T-helper 1 cell treated with Interleukin-12 subunit alpha and Interleukin-12 subunit beta and Interleukin-4 antibody, amounts not matched to agents 30 μg/mL and 1 μg/mL, for 36 hours (primary cell): ENCODE results near the gene OR2T11.
"Not testable (repeated sequence)": the region's sequence is repeated elsewhere in the genome, so short reads cannot be mapped to it uniquely, and the experiment has no call there.

ENCODE experiments used
- H3K27ac Mint-ChIP-seq: one replicate; pipeline ENCODE4 v1.8.0; 2021; ENCODE audit warnings: mild to moderate bottlenecking, mixed read lengths
- H3K27me3 Mint-ChIP-seq: one replicate; pipeline ENCODE4 v1.8.0; 2021; ENCODE audit warnings: low read depth, mixed read lengths
- H3K36me3 Mint-ChIP-seq: one replicate; pipeline ENCODE4 v1.8.0; 2021; ENCODE audit warnings: low read depth, mixed read lengths
- H3K4me1 Mint-ChIP-seq: one replicate; pipeline ENCODE4 v1.8.0; 2021; ENCODE audit warnings: low read depth, mixed read lengths
- H3K4me3 Mint-ChIP-seq: one replicate; pipeline ENCODE4 v1.8.0; 2021; ENCODE audit warnings: mild to moderate bottlenecking, moderate library complexity, mixed read lengths
- H3K9me3 Mint-ChIP-seq: one replicate; pipeline ENCODE4 v1.8.0; 2021; ENCODE audit warnings: mixed read lengths

OR2T11 gene

GRCh38 chr1:248634991-248635390 lies at the start of gene OR2T11:
Gene OR2T11, minus strand, starts transcription at chr1:248635091. Its CDS starts 7,963 bp downstream, at chr1:248627128.
- not testable (repeated sequence) for H3K9me3 Mint-ChIP-seq, H3K27ac Mint-ChIP-seq, H3K4me1 Mint-ChIP-seq, H3K4me3 Mint-ChIP-seq, H3K36me3 Mint-ChIP-seq, H3K27me3 Mint-ChIP-seq

GRCh38 chr1:248681651-248682050 lies 46.8 kb upstream of the OR2T11 start:
- Mint-ChIP-seq H3K9me3 (no peaks in the 10 kb centered on the region), H3K36me3 (no peaks in the 10 kb centered on the region), H3K4me3 (no peak overlapping the region), H3K27me3 (peaks cover 4% of the 10 kb centered on the region), H3K4me1 (no peaks in the 10 kb centered on the region), H3K27ac (no peak overlapping the region)

GRCh38 chr1:248670003-248670402 lies 35.1 kb upstream of the OR2T11 start:
- Mint-ChIP-seq H3K27ac (no peak overlapping the region), H3K9me3 (peaks cover 14% of the 10 kb centered on the region), H3K4me1 (no peaks in the 10 kb centered on the region)

GRCh38 chr1:248663453-248664328 lies 28.8 kb upstream of the OR2T11 start:
- not testable (repeated sequence) for H3K4me1 Mint-ChIP-seq, H3K27me3 Mint-ChIP-seq, H3K4me3 Mint-ChIP-seq, H3K36me3 Mint-ChIP-seq, H3K9me3 Mint-ChIP-seq, H3K27ac Mint-ChIP-seq

More at GRCh38 chr1:248670003-248670402, 35.1 kb upstream of the OR2T11 start:
- Mint-ChIP-seq H3K27me3 (no peaks in the 10 kb centered on the region), H3K4me3 (no peak overlapping the region), H3K36me3 (no peaks in the 10 kb centered on the region)

- not testable (repeated sequence) for H3K9me3 Mint-ChIP-seq, H3K36me3 Mint-ChIP-seq, H3K27me3 Mint-ChIP-seq, H3K4me3 Mint-ChIP-seq, H3K27ac Mint-ChIP-seq, H3K4me1 Mint-ChIP-seq
Observed at GRCh38 chr1:248656797-248657196, 21.9 kb upstream of the OR2T11 start.

- H3K4me1 Mint-ChIP-seq, H3K27ac Mint-ChIP-seq, H3K4me3 Mint-ChIP-seq, H3K9me3 Mint-ChIP-seq, H3K36me3 Mint-ChIP-seq, H3K27me3 Mint-ChIP-seq: not testable (repeated sequence)
Observed at GRCh38 chr1:248655354-248655753, 20.5 kb upstream of the OR2T11 start, which contains the start of gene OR2T27. Gene OR2T27, minus strand, starts transcription at chr1:248655528. Its CDS starts 4,644 bp downstream, at chr1:248650884.

- not testable (repeated sequence) for H3K4me1 Mint-ChIP-seq, H3K27ac Mint-ChIP-seq, H3K27me3 Mint-ChIP-seq, H3K36me3 Mint-ChIP-seq, H3K9me3 Mint-ChIP-seq, H3K4me3 Mint-ChIP-seq
Observed at GRCh38 chr1:248648770-248649536, 14.1 kb upstream of the OR2T11 start.

- not testable (repeated sequence) for H3K4me3 Mint-ChIP-seq, H3K27me3 Mint-ChIP-seq, H3K27ac Mint-ChIP-seq, H3K4me1 Mint-ChIP-seq, H3K9me3 Mint-ChIP-seq, H3K36me3 Mint-ChIP-seq
Observed at GRCh38 chr1:248645178-248645577, 10.3 kb upstream of the OR2T11 start, which contains the start of gene OR2T35. Gene OR2T35, minus strand, starts transcription at chr1:248645278. Its CDS starts 6,020 bp downstream, at chr1:248639258.

GRCh38 chr1:248642971-248643651 lies 8.2 kb upstream of the OR2T11 start:
- not testable (repeated sequence) for H3K4me3 Mint-ChIP-seq, H3K27me3 Mint-ChIP-seq, H3K36me3 Mint-ChIP-seq, H3K4me1 Mint-ChIP-seq, H3K9me3 Mint-ChIP-seq, H3K27ac Mint-ChIP-seq

- not testable (repeated sequence) for H3K27me3 Mint-ChIP-seq, H3K4me3 Mint-ChIP-seq, H3K9me3 Mint-ChIP-seq, H3K4me1 Mint-ChIP-seq, H3K36me3 Mint-ChIP-seq, H3K27ac Mint-ChIP-seq
Observed at GRCh38 chr1:248641583-248641982, 6.7 kb upstream of the OR2T11 start.

GRCh38 chr1:248640906-248641305 lies 6.0 kb upstream of the OR2T11 start:
- not testable (repeated sequence) for H3K27me3 Mint-ChIP-seq, H3K4me1 Mint-ChIP-seq, H3K27ac Mint-ChIP-seq, H3K9me3 Mint-ChIP-seq, H3K4me3 Mint-ChIP-seq, H3K36me3 Mint-ChIP-seq

GRCh38 chr1:248639652-248640051 lies 4.8 kb upstream of the OR2T11 start:
- not testable (repeated sequence) for H3K9me3 Mint-ChIP-seq, H3K4me1 Mint-ChIP-seq, H3K27ac Mint-ChIP-seq, H3K27me3 Mint-ChIP-seq, H3K36me3 Mint-ChIP-seq, H3K4me3 Mint-ChIP-seq

- not testable (repeated sequence) for H3K27ac Mint-ChIP-seq, H3K36me3 Mint-ChIP-seq, H3K4me3 Mint-ChIP-seq, H3K27me3 Mint-ChIP-seq, H3K4me1 Mint-ChIP-seq, H3K9me3 Mint-ChIP-seq
Observed at GRCh38 chr1:248636612-248637011, 1.7 kb upstream of the OR2T11 start.

GRCh38 chr1:248631354-248632008 lies 3.4 kb downstream of the OR2T11 start:
- no peaks in the 10 kb centered on the region for H3K36me3 Mint-ChIP-seq
- H3K4me3 Mint-ChIP-seq: no peak overlapping the region
- no peaks in the 10 kb centered on the region for H3K4me1 Mint-ChIP-seq
- H3K27me3 Mint-ChIP-seq: peaks cover 5% of the 10 kb centered on the region
- no peak overlapping the region for H3K27ac Mint-ChIP-seq
- no peaks in the 10 kb centered on the region for H3K9me3 Mint-ChIP-seq
